Mucosa of descending colon (tissue), 3 donors: Measurements from ENCODE around the gene HBEGF. TPM values are rescaled to one million over a fixed set of nuclear protein-coding genes. Genes with fewer than 3 reads are reported as not detected.

Experiments used
- ATAC-seq: fragments of 200-7000 bp; cut with Tn5 transposase; one replicate; pipeline ENCODE4 v1.9.1; 2020; ENCODE audit warnings: mild to moderate bottlenecking, moderate library complexity
- DNase-seq, 3 donors: peaks; one replicate each; pipeline ENCODE4 v3.0.0-alpha.2; 2020
- H3K36me3 ChIP-seq: fragments of 200-600 bp; one replicate; pipeline ENCODE4 v1.8.0; 2021; ENCODE audit warnings: low read depth, mild to moderate bottlenecking
- H3K4me1 ChIP-seq: fragments of 200-600 bp; one replicate; pipeline ENCODE4 v1.8.0; 2021; ENCODE audit warnings: low read depth, mild to moderate bottlenecking
- H3K4me3 ChIP-seq: fragments of 200-600 bp; one replicate; pipeline ENCODE4 v1.8.0; 2021; ENCODE audit warnings: mild to moderate bottlenecking
- H3K9me3 ChIP-seq: fragments of 200-600 bp; one replicate; pipeline ENCODE4 v1.8.0; 2021; ENCODE audit warnings: mild to moderate bottlenecking
- intact Hi-C, 2 donors: fragments of 100-400 bp; cut with DNase I in 1 of 2; cut with micrococcal nuclease in 1 of 2; formaldehyde crosslinking; loops; one replicate each; pipeline versions ENCODE4 v1.11.0 to v1.11.1; 2022; cut with DNase I, micrococcal nuclease
- total RNA-seq, 3 donors: library from RNA; stranded (reverse); fragmentation: NEBNext Ultra II Directional in 2 of 3; extraction: Animal tissue kit (Norgen Biotek cat#: 25700) in 2 of 3; gene quantifications; one replicate each; pipeline versions ENCODE4 v1.2.1 to v1.2.4, GENCODE V29; 2021 to 2023
- TF ChIP-seq, protein P1 (sequence below): fragments of 200-600 bp; IDR thresholded peaks from one replicate; pipeline ENCODE4 v1.8.0; 2022; ENCODE audit warnings: antibody characterized with exemption, mild to moderate bottlenecking
- donor health status: DM: no; HTN: no; CAD: no; lungs with moderate emphysema.
- donor health status: DM: no; HTN: no; CAD: no.
- donor health status: DM: no; HTN: yes; CAD: no.

HBEGF gene
- total RNA-seq, 3 donors from 2014 or later, result 8.8 to 15.7 (median 13.1) TPM

GRCh38 chr5:140340605-140341121 is 5.7 kb downstream of the HBEGF start:
- DNase-seq, result no peak
- TF ChIP-seq, protein P1, sequence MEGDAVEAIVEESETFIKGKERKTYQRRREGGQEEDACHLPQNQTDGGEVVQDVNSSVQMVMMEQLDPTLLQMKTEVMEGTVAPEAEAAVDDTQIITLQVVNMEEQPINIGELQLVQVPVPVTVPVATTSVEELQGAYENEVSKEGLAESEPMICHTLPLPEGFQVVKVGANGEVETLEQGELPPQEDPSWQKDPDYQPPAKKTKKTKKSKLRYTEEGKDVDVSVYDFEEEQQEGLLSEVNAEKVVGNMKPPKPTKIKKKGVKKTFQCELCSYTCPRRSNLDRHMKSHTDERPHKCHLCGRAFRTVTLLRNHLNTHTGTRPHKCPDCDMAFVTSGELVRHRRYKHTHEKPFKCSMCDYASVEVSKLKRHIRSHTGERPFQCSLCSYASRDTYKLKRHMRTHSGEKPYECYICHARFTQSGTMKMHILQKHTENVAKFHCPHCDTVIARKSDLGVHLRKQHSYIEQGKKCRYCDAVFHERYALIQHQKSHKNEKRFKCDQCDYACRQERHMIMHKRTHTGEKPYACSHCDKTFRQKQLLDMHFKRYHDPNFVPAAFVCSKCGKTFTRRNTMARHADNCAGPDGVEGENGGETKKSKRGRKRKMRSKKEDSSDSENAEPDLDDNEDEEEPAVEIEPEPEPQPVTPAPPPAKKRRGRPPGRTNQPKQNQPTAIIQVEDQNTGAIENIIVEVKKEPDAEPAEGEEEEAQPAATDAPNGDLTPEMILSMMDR, result no peak
- no peak overlapping the region for H3K4me3 ChIP-seq
- intact Hi-C loops, result no loop called here
- H3K4me1 ChIP-seq, result peaks cover 6% of the 10 kb centered on the region
- peak; percentile 51 for ATAC-seq
- no peaks in the 10 kb centered on the region for H3K9me3 ChIP-seq
- H3K36me3 ChIP-seq, result no peaks in the 10 kb centered on the region

GRCh38 chr5:140339636-140340035 is 6.8 kb downstream of the HBEGF start:
- no peak overlapping the region for H3K4me3 ChIP-seq
- intact Hi-C loops, result no loop called here
- TF ChIP-seq, protein P1, result no peak
- no peaks in the 10 kb centered on the region for H3K36me3 ChIP-seq
- ATAC-seq (no peak), DNase-seq (no peak)
- H3K4me1 ChIP-seq, result peaks cover 4% of the 10 kb centered on the region
- H3K9me3 ChIP-seq, result no peaks in the 10 kb centered on the region

DNA sequence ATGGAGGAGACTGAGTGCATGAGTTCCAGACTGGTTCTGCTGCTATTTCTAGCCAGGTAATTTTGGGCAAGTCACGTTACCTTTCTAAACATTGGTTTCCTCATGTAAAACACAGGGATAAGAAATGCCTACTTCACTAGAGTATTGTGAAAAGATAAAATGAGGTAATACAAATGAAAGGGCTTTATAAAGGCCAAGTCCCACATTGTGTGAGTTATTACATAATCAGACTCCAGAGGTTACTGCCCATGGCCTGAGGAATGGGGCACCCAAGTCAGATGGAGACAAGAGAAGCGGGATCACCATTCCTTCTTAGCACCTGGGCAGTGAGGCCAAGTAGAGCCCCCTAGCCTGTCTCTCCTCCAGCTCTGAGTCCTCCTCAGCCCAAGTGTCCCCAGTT is 7.5 kb downstream of the HBEGF start:
- peaks cover 3% of the 10 kb centered on the region for H3K4me1 ChIP-seq
- ATAC-seq (no peak), DNase-seq (no peak)
- no peaks in the 10 kb centered on the region for H3K9me3 ChIP-seq
- TF ChIP-seq, protein P1, result no peak
- no peaks in the 10 kb centered on the region for H3K36me3 ChIP-seq
- intact Hi-C loops, result no loop called here
- no peak overlapping the region for H3K4me3 ChIP-seq

DNA sequence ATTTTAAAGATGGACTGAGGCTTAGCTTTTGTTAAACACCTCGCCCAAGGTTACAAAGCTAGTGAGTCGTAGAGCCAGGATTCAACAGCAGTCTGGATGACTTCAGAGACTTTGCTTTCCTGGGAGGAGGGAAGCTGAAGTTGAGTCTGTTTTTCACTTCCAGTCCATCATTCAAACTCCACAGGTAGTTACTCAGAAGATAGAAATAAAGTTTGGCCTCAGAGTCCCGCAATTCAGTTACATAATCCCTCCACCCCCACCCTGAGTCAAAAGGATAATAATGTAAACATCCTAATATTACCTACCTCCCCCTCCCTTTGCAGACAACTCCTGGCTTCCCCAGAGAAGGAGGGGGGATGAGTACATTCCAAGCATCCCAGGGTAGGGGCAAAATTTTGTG is 8.1 kb downstream of the HBEGF start:
- ATAC-seq, result no peak
- TF ChIP-seq, protein P1, result no peak
- no peaks in the 10 kb centered on the region for H3K9me3 ChIP-seq
- H3K4me1 ChIP-seq, result peaks cover 3% of the 10 kb centered on the region
- intact Hi-C loops, result no loop called here
- no peaks in the 10 kb centered on the region for H3K36me3 ChIP-seq
- H3K4me3 ChIP-seq, result no peak overlapping the region
- DNase-seq, result no peak

- ATAC-seq, result no peak
- no peak for DNase-seq
- intact Hi-C loops, result no loop called here
- Histone ChIP-seq H3K4me3 (no peak overlapping the region), H3K4me1 (peaks cover 3% of the 10 kb centered on the region), H3K9me3 (no peaks in the 10 kb centered on the region), H3K36me3 (no peaks in the 10 kb centered on the region)
- TF ChIP-seq, protein P1, result no peak
These were observed 8.5 kb downstream of the HBEGF start for GRCh38 chr5:140337880-140338279.

- no peaks in the 10 kb centered on the region for H3K9me3 ChIP-seq
- TF ChIP-seq, protein P1, result no peak
- ATAC-seq (no peak), DNase-seq (no peak)
- intact Hi-C loops, result no loop called here
- H3K4me1 ChIP-seq, result peaks cover 2% of the 10 kb centered on the region
- no peak overlapping the region for H3K4me3 ChIP-seq
- H3K36me3 ChIP-seq, result no peaks in the 10 kb centered on the region
These were observed 10.0 kb downstream of the HBEGF start for GRCh38 chr5:140336388-140336787.
